ENCODE results near the gene FYN. TPM values are rescaled to one million over a fixed set of nuclear protein-coding genes. Genes with fewer than 3 reads are reported as not detected.

Gene FYN
- total RNA-seq, 1 donor from 2014 or later = 46.3 TPM

DNA sequence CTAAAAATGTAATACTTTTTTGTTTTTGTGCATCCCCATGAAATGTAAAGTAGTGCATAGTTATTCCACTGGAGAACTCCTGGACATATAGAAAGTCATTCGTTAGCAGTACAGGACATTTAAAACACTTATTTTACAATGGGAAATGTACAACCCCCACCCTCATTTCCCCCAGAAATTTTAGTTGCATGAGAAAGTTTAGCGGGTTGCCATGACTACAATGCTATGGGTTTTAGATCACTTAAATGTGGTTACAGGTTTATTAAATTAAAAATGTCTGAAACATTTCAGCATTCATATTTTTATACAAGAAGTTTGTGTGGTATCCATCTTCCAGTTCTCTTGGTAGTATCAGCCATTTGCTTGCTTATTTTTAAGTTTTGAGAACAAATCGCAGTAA, 212.7 kb downstream of the FYN start:
- Histone ChIP-seq H3K4me3 (no peak overlapping the region), H3K27me3 (ENCODE audit: low read depth) (no peaks in the 10 kb centered on the region), H3K4me1 (peaks cover 55% of the 10 kb centered on the region), H3K36me3 (peaks cover 5% of the 10 kb centered on the region), H3K27ac (replicated peaks) (no peak overlapping the region), H3K9me3 (replicated peaks) (no peaks in the 10 kb centered on the region)
- intact Hi-C loops (cut with micrococcal nuclease) = no loop called here
- no peak for DNase-seq
- TF ChIP-seq CTCF (IDR thresholded peaks at IDR 0.05; ENCODE audit: borderline replicate concordance) = no peak

- Histone ChIP-seq H3K9me3 (replicated peaks) (no peaks in the 10 kb centered on the region), H3K36me3 (peaks cover 5% of the 10 kb centered on the region), H3K27ac (replicated peaks) (no peak overlapping the region), H3K27me3 (ENCODE audit: low read depth) (no peaks in the 10 kb centered on the region), H3K4me3 (no peak overlapping the region), H3K4me1 (peaks cover 37% of the 10 kb centered on the region)
- DNase-seq = no peak
- TF ChIP-seq CTCF (IDR thresholded peaks at IDR 0.05; ENCODE audit: borderline replicate concordance) = no peak
- intact Hi-C loops (cut with micrococcal nuclease) = no loop called here
Observed at GRCh38 chr6:111658462-111659154, 214.6 kb downstream of the FYN start.

- TF ChIP-seq CTCF (IDR thresholded peaks at IDR 0.05; ENCODE audit: borderline replicate concordance) = no peak
- Histone ChIP-seq H3K36me3 (peaks cover 5% of the 10 kb centered on the region), H3K4me1 (peaks cover 22% of the 10 kb centered on the region), H3K27me3 (ENCODE audit: low read depth) (no peaks in the 10 kb centered on the region), H3K27ac (replicated peaks) (no peak overlapping the region), H3K4me3 (no peak overlapping the region), H3K9me3 (replicated peaks) (no peaks in the 10 kb centered on the region)
- intact Hi-C loops (cut with micrococcal nuclease) = no loop called here
- DNase-seq = no peak
Observed at GRCh38 chr6:111657146-111657545, 216.1 kb downstream of the FYN start.

- Histone ChIP-seq H3K9me3 (replicated peaks) (no peaks in the 10 kb centered on the region), H3K27me3 (ENCODE audit: low read depth) (no peaks in the 10 kb centered on the region), H3K27ac (replicated peaks) (no peak overlapping the region), H3K4me3 (no peak overlapping the region), H3K36me3 (no peaks in the 10 kb centered on the region), H3K4me1 (peaks cover 9% of the 10 kb centered on the region)
- no peak for DNase-seq
- intact Hi-C loops (cut with micrococcal nuclease) = no loop called here
- TF ChIP-seq CTCF (IDR thresholded peaks at IDR 0.05; ENCODE audit: borderline replicate concordance) = no peak
Observed at GRCh38 chr6:111653979-111654378, 219.3 kb downstream of the FYN start.

DNA sequence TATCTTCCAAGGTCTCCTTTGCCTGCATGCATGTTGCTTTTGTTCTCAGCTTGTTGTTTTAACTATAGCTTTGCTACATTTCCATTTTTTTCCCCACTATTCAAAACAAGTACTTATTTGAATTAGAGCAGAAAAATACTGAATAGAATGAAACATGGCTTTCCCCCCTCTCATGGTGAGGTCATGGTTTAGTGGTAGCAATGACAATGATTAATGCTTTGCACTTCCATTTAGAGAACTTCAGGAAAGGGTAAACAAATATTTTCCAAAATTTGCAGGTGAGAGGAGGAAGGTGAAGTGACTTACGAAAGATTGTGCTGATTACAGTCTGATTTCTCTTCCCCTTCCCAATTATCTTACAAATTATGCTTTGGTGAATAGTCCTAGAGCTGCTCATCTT, 219.8 kb downstream of the FYN start:
- intact Hi-C loops (cut with micrococcal nuclease) = no loop called here
- H3K4me3 ChIP-seq = no peak overlapping the region

More for the DNA sequence above, 219.8 kb downstream of the FYN start:
- Histone ChIP-seq H3K4me1 (peaks cover 9% of the 10 kb centered on the region), H3K9me3 (replicated peaks) (no peaks in the 10 kb centered on the region), H3K36me3 (no peaks in the 10 kb centered on the region), H3K27ac (replicated peaks) (no peak overlapping the region), H3K27me3 (ENCODE audit: low read depth) (no peaks in the 10 kb centered on the region)
- TF ChIP-seq CTCF (IDR thresholded peaks at IDR 0.05; ENCODE audit: borderline replicate concordance) = no peak
- no peak for DNase-seq

Data from left ventricle myocardium inferior (tissue), 1 donor.